ENCODE data around the gene HECA.
"Not testable (repeated sequence)": the region's sequence is repeated elsewhere in the genome, so short reads cannot be mapped to it uniquely, and the experiment has no call there.

Gene HECA

DNA sequence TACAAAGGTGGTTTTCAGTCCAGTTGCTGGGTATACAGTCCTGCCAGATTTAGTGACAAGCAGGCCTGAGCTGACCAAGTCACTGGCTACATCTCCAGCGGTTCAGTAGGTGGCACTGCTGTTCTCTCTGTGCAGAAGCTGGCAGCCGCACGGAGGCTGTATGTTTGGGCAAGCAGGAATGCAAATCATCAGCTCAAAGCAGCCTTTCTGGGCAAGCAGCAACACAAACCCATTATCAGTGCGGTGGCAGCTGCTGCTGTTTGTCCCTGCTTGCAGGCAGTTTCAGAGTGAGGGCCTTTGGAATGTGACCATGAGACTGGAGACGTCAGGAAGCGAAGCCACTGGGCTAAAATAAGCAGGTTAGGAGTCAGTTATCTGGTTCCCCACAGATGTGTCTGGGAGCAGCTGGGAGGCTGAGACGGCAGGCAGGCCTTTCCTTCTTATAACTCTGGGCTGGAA is 84.4 kb downstream of the HECA start:
- DNase-seq, result peak; percentile 83

DNA sequence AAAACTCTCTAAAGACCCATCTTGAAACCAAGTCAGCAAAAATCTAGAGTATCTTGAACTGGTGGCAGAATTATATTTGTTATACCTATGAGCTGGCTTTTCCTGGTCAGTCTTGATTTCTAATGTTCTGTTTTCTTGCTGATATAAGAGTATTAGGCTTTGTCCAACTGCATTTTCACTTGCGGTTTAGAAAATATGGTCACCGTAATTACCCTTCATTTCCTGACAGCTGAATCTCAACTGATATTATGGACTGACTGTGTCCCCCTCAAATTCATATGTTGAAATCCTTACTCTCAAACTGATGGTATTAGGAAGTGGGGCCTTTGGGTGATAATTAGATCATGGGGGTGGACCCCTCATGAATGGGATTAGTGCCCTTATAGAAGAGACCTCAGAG is 84.9 kb downstream of the HECA start:
- DNase-seq, result no peak

DNA sequence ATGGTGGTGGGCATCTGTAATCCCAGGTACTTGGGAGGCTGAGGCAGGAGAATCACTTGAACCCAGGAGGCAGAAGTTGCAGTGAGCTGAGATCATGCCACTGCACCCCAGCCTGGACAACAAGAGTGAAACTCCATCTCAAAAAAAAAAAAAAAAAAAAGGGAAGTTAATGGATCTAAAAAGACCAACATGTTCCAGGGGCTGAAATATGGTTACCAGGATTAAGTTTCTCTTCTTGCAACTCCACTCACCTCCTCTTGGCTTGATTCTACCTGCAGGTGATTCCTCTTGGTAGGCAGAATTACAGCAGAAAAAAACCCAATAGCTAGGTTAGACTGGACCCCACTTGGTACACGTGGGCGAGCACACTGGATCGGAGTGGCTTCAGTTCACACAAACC is 93.5 kb downstream of the HECA start:
- not testable (repeated sequence) for DNase-seq

All from midbrain (tissue), 1 donor.